Measurements from ENCODE around the gene HMOX2. TPM values are rescaled to one million over a fixed set of nuclear protein-coding genes. Genes with fewer than 3 reads are reported as not detected.
A peak's percentile ranks its signal among the peaks of the same experiment; 100 is the strongest.

The HMOX2 gene
- total RNA-seq, 1 experiment from 2014 or later: 42.6 TPM

GRCh38 chr16:4443986-4444385 lies 32.2 kb upstream of the HMOX2 start:
- no peaks in the 10 kb centered on the region for H3K4me1 Mint-ChIP-seq
- POLR2A ChIA-PET: interaction anchor here (0.6 kb wide), 1 partner anchor 41 kb away, joined by 4 read pairs; no protein-coding TSS in a partner anchor
- no peaks in the 10 kb centered on the region for H3K27me3 Mint-ChIP-seq (ENCODE audit: low read depth)
- CTCF ChIA-PET: no interaction called here
- no peak for ATAC-seq
- H3K9me3 Mint-ChIP-seq: no peaks in the 10 kb centered on the region
- TF ChIP-seq MXD4 (CRISPR knock-in tag; IDR thresholded peaks at IDR 0.05; ENCODE audit: borderline replicate concordance): no peak
- no peak for TF ChIP-seq RELA (CRISPR knock-in tag; IDR thresholded peaks at IDR 0.05; ENCODE audit: borderline replicate concordance)
- TF ChIP-seq NFYB (CRISPR knock-in tag; conservative IDR thresholded peaks at IDR 0.05; ENCODE audit: low read depth): no peak
- TF ChIP-seq E2F5 (CRISPR knock-in tag; IDR thresholded peaks at IDR 0.05): no peak
- TF ChIP-seq CBFB (CRISPR knock-in tag; IDR thresholded peaks at IDR 0.05; ENCODE audit: low read depth): no peak
- H3K36me3 Mint-ChIP-seq: peaks cover 73% of the 10 kb centered on the region
- no peak overlapping the region for H3K27ac Mint-ChIP-seq
- no peak for DNase-seq (ENCODE audit: low spot score)
- no peak overlapping the region for H3K4me3 Mint-ChIP-seq

GRCh38 chr16:4450430-4450829 lies 25.8 kb upstream of the HMOX2 start:
- DNase-seq (ENCODE audit: low spot score): no peak
- ATAC-seq: no peak
- TF ChIP-seq MLX (CRISPR knock-in tag; IDR thresholded peaks at IDR 0.05) (no peak), FOXP1 (CRISPR knock-in tag; IDR thresholded peaks at IDR 0.05; ENCODE audit: borderline replicate concordance) (no peak), NR1H2 (CRISPR knock-in tag; IDR thresholded peaks at IDR 0.05) (no peak), JUN (CRISPR knock-in tag; IDR thresholded peaks at IDR 0.05) (no peak), HMGA2 (CRISPR knock-in tag; IDR thresholded peaks at IDR 0.05) (no peak), SMAD4 (CRISPR knock-in tag; IDR thresholded peaks at IDR 0.05) (no peak), FOXP4 (CRISPR knock-in tag; IDR thresholded peaks at IDR 0.05) (no peak), RELA (CRISPR knock-in tag; IDR thresholded peaks at IDR 0.05; ENCODE audit: borderline replicate concordance) (no peak), NFE2L1 (CRISPR knock-in tag; IDR thresholded peaks at IDR 0.05) (no peak), ZNF512 (CRISPR knock-in tag; IDR thresholded peaks at IDR 0.05; ENCODE audit: borderline replicate concordance) (no peak)
- ChIA-PET CTCF (interaction anchor here (0.6 to 0.9 kb wide), 2 partner anchors 12 to 589 kb away, joined by 3 read pairs; no protein-coding TSS in a partner anchor), POLR2A (no interaction called here)
- Mint-ChIP-seq H3K9me3 (no peaks in the 10 kb centered on the region), H3K4me1 (no peaks in the 10 kb centered on the region), H3K4me3 (no peak overlapping the region), H3K27ac (no peak overlapping the region), H3K27me3 (ENCODE audit: low read depth) (no peaks in the 10 kb centered on the region), H3K36me3 (peaks cover 56% of the 10 kb centered on the region)

- no peak for TF ChIP-seq ZNF425 (CRISPR knock-in tag; conservative IDR thresholded peaks at IDR 0.05)
- no peak for TF ChIP-seq HMGA2 (CRISPR knock-in tag; IDR thresholded peaks at IDR 0.05)
- 0 out of 2 replicates have a peak, but pooled peaks have one; percentile 34 for TF ChIP-seq MAX (CRISPR knock-in tag; IDR thresholded peaks at IDR 0.05)
- Mint-ChIP-seq H3K4me3 (no peak overlapping the region), H3K27me3 (ENCODE audit: low read depth) (no peaks in the 10 kb centered on the region), H3K4me1 (no peaks in the 10 kb centered on the region), H3K9me3 (no peaks in the 10 kb centered on the region), H3K36me3 (peaks cover 59% of the 10 kb centered on the region), H3K27ac (no peak overlapping the region)
- DNase-seq (ENCODE audit: low spot score): no peak
- ChIA-PET CTCF (interaction anchor here (0.6 to 0.9 kb wide), 2 partner anchors 12 to 589 kb away, joined by 3 read pairs; no protein-coding TSS in a partner anchor), POLR2A (interaction anchor here (0.6 kb wide), 1 partner anchor 110 kb away, joined by 3 read pairs; no protein-coding TSS in a partner anchor)
- no peak for ATAC-seq
These were observed 25.2 kb upstream of the HMOX2 start for GRCh38 chr16:4450931-4451519.

Data from WTC11 (cell line).